Activated CD8-positive, alpha-beta memory T cell treated with anti-CD3 and anti-CD28 coated beads, Interleukin-2, amount 50 U/mL, for 24 hours (primary cell): Measurements from ENCODE around the gene ERV3-1.
"Not testable (repeated sequence)": the region's sequence is repeated elsewhere in the genome, so short reads cannot be mapped to it uniquely, and the experiment has no call there.

ENCODE experiments used
- DNase-seq: peaks from one replicate; pipeline ENCODE4 v3.0.0-alpha.2; 2020; ENCODE audit errors: extremely low read depth

The ERV3-1 gene, protein sequence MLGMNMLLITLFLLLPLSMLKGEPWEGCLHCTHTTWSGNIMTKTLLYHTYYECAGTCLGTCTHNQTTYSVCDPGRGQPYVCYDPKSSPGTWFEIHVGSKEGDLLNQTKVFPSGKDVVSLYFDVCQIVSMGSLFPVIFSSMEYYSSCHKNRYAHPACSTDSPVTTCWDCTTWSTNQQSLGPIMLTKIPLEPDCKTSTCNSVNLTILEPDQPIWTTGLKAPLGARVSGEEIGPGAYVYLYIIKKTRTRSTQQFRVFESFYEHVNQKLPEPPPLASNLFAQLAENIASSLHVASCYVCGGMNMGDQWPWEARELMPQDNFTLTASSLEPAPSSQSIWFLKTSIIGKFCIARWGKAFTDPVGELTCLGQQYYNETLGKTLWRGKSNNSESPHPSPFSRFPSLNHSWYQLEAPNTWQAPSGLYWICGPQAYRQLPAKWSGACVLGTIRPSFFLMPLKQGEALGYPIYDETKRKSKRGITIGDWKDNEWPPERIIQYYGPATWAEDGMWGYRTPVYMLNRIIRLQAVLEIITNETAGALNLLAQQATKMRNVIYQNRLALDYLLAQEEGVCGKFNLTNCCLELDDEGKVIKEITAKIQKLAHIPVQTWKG

DNA sequence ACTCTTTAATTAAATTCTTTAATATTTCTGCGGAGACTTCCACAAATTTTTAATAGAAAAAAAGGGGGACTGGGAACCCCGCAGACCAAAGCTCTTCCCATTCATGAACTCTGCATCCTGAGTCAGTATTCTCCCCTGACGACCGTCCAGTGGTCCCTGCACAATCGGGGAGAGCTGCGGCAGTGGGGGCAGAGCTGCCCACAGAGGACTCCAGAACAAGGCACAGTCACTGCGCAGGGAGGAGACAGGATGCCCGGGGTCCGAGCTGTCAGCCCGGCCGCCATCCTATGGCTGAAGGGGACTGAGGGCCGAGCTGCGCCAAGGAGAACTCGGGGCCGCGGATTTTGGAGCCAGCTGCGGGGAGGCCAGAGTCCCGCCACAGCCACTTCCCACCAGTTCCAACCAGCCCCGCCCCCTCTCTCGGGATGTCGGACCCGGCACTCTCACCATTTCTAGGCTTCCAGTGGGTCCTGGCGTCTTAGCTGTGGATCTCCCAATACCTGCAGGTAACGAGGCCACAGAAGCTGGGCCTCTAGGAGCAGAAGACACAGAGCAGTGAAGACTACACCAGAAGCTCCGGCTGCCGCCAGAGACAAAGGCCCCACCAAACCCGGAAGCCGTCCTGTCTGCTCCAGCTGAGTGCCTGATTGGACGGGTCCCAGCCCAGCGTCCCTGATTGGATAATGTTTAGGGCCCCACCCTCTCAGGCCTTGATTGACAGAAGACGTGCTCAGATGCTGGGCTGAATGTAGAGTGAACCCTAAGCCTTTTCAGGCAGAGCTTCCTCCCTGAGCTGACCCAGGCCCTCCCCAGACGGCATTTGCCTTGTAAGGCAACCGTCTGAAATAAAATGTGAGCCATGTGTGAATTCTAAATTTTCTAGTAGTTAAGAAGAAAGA, at the start of gene ERV3-1:
Gene ERV3-1, minus strand, starts transcription at position 594 of the 899 bp plus-strand sequence. CDS start 13,661 bp downstream, outside the sequence.
- DNase-seq = peak; percentile 89

DNA sequence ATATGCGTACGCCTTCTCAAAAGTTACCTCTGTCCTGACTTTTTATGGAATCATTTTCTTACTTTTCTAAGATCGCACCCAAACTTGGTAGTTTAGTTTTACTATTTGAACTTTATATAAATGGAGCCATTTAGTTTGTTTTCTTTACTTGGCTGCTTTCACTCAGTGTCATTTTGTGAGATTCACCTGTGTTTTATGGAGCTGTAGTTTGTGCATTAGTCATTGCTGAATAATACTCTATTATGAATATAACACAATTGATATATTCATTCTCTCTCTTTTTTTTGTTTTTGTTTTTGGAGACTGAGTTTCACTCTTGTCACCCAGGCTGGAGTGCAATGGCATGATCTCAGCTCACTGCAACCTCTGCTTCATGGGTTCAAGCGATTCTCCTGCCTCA, 49.3 kb upstream of the ERV3-1 start:
- DNase-seq = not testable (repeated sequence)

GRCh38 chr7:65054466-65054994, 48.0 kb upstream of the ERV3-1 start:
- not testable (repeated sequence) for DNase-seq

DNA sequence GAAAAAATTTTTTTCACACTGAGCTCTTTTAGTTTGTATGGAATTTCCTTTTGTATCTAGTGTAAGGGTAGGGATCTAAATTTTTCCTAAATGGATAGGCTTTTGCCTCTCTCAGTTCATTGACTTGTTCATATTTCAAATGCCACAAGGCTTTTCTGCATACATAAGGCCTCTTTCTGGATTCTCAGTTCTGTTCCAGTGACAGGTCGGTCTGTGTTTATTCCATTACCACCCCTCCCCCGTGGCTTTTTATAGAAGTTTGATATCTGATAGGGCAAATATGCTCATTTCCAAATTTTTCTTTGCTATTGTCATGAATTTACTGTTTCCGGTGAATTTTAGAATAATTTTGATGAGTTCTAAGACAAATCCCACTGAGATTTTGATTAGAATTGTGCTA, 45.2 kb upstream of the ERV3-1 start:
- not testable (repeated sequence) for DNase-seq

DNA sequence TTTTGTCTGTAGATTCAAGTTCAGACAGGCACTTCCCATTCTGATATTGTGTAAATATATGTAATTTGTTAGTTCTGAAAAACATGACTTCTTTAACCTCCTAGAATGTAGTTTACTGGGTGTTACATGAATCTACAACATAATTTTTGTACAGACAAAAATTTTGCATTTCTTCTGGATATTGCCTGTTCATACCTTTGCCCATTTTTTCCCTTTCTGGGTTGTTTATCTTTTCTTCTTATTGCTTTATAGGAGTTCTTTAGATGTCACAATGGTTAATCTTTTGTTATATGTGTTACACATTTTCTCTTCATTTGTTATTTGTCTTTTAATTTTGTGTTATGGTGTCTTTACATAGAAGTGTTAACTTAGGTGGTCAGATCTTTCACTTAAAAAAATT, 44.7 kb upstream of the ERV3-1 start:
- DNase-seq = not testable (repeated sequence)

GRCh38 chr7:65046329-65046728, 39.8 kb upstream of the ERV3-1 start:
- DNase-seq = not testable (repeated sequence)

GRCh38 chr7:65045589-65045988, 39.1 kb upstream of the ERV3-1 start:
- not testable (repeated sequence) for DNase-seq

DNA sequence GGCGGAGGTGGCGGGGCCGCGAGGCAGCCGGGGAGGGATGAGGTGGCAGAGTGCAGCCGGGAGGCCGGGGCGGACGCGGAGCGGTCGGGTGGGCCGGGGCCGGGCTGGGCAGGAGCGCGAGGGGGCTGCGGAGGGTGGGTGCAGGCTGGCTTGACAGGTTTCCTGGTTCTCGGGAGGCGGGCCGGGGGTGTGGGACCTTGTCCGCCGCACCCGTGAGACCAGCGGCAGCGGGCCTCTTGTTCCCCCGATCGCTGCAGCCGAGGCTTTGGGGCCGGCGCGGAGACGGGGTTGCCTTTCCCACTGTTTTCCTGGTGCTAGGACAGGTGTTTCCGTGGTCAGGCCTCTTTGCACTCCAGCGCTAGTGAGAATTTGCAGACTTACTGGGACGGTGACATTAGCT, 32.3 kb upstream of the ERV3-1 start:
- DNase-seq = not testable (repeated sequence)

- DNase-seq = peak; percentile 77
Observed at GRCh38 chr7:65037740-65038688, 31.5 kb upstream of the ERV3-1 start.

- not testable (repeated sequence) for DNase-seq
Observed at GRCh38 chr7:65036526-65036925, 30.0 kb upstream of the ERV3-1 start.

GRCh38 chr7:65035469-65035868, 29.0 kb upstream of the ERV3-1 start:
- DNase-seq = not testable (repeated sequence)

DNA sequence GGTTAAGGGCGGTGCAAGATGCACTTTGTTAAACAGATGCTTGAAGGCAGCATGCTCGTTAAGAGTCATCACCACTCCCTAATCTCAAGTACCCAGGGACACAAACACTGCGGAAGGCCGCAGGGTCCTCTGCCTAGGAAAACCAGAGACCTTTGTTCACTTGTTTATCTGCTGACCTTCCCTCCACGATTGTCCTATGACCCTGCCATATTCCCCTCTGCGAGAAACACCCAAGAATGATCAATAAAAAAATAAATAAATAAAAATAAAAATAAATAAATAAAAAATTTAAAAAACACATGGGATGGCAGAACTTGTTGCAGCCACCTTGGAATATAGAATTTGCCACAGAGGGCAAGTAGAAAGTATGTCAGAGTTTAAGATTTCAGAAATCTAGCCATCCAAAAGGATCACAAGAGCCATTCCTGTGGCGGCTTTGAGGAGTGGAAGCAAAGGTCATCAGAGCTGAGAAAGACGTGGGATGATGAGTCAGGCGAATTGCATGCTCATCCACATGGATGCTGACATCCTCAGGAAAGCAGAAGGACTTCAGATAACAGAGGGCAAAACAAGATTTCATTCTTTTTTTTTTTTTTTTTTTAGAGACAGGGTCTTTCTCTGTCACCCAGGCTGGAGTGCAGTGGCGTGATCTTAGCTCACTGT, 27.8 kb upstream of the ERV3-1 start:
- DNase-seq = not testable (repeated sequence)

DNA sequence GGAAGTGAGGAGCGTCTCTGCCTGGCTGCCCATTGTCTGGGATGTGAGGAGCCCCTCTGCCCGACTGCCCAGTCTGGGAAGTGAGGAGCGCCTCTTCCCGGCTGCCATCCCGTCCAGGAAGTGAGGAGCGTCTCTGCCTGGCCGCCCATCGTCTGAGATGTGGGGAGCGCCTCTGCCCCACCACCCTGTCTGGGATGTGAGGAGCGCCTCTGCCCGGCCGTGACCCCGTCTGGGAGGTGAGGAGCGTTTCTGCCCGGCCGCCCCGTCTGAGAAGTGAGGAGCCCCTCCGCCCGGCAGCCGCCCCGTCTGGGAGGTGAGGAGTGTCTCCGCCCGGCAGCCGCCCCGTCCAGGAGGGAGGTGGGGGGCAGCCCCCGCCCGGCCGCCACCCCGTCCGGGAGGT, 26.9 kb upstream of the ERV3-1 start:
- not testable (repeated sequence) for DNase-seq

DNA sequence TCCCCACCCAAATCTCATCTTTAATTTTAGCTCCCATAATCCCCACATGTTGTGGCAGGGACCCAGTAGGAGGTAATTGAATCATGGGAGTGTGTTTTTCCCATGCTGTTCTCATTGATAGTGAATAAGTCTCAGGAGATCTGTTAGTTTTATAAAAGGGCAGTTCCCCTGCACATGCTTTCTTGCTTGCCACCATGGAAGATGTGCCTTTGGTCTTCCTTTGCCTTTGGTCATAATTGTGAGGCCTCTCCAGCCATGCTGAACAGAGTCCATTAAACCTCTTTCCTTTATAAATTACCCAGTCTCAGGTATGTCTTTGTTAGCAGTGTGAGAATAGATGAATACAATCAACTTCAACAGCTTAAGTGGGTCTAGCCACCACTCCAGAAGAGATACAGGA, 18.5 kb upstream of the ERV3-1 start:
- not testable (repeated sequence) for DNase-seq

DNA sequence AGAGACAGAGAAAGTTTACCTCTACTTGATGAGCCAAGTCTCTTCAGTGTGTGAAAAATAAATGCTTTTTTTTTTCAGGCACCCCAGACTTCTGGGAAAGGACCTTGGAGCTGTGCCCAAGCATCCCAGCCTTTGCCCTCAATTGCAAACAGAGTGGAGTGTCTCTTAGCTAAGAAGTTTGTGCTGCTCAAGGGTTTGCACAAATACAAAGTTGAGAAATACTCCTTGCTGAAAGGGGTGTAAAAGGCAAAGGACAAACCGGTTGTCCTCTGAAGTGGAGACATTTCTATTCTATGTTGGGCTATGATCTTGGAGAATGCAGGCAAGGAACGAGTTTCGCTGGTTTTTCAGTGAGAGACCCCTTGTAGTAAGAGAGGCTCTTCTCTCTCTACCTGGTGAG, 14.5 kb upstream of the ERV3-1 start:
- DNase-seq = not testable (repeated sequence)

- not testable (repeated sequence) for DNase-seq
Observed at GRCh38 chr7:65009881-65010280, 3.4 kb upstream of the ERV3-1 start.

DNA sequence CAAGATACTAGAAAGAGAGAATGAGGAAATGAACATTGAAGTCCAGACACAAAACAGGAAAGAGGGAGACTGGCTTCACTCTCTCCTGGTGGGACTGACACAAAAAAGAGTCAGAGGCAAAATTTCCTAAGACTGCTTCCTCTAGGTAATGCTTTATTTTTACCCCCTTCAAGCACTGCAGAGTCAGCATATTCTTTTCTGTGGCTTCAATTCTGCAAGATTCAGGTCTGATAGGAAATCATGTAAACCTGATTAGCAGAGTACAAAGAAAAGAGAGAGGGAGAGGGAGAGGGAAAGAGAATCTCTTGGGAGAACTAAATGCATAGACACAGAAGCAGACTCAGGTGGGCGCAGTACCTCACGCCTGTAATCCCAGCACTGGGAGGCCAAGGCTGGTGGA, 2.9 kb upstream of the ERV3-1 start:
- DNase-seq = not testable (repeated sequence)

- DNase-seq = not testable (repeated sequence)
Observed at GRCh38 chr7:65007036-65007435, 549 bp upstream of the ERV3-1 start.

GRCh38 chr7:65004575-65004974, 1.9 kb downstream of the ERV3-1 start:
- no peak for DNase-seq

DNA sequence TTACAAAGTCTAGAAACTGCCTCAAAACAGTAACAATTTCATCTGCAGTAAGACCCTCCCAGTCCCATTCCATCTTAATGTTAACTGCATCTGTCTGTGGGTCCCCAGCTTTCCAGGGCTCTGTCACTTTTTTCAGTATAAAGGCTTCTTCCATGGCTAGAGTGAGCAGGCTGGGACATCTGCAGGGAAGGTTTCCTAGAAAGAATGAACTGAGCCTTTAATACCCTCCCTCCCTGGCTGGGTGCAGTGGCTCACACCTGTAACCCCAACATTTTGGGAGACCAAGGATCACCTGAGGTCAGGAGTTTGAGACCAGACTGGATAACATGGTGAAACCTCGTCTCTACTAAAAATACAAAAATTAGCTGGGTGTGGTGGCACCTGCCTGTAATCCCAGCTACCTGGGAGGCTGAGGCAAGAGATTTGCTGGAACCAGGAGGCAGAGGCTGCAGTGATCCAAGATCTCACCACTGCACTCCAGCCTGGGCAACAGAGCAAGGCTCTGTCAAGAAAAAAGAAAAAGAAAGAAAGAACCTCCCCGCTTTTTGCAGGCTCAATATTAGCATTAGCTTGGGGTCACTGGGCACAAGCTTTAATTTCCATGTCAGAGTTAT, 3.4 kb downstream of the ERV3-1 start:
- DNase-seq = no peak
